Activated effector memory CD4-positive, alpha-beta T cell treated with anti-CD3 and anti-CD28 coated beads, Interleukin-2, amount 50 U/mL, for 16 hours (primary cell): ENCODE data around the gene RPS25.
"Not testable (repeated sequence)": the region's sequence is repeated elsewhere in the genome, so short reads cannot be mapped to it uniquely, and the experiment has no call there.

Source experiments
- DNase-seq: peaks from one replicate; pipeline ENCODE4 v3.0.0-alpha.2; 2020

The RPS25 gene

GRCh38 chr11:119038884-119039283, 20.7 kb upstream of the RPS25 start:
- no peak for DNase-seq

- DNase-seq, result no peak
Measured at GRCh38 chr11:119034813-119035212, 16.7 kb upstream of the RPS25 start.

DNA sequence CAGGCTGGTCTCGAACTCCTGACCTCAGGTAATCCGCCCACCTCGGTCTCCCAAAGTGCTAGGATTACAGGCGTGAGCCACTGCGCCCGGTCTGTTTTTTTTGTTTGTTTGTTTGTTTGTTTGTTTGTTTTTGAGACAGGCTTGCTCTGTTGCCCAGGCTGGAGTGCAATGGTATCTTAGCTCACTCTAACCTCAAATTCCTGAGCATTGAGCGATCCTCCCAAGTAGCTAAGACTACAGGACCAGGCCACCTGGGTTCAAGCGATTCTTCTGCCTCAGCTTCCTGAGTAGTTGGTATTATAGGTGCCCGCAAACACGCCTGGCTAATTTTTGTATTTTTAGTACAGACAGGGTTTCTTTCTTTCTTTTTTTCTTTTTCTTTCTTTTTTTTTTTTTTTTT, 15.3 kb upstream of the RPS25 start:
- DNase-seq, result not testable (repeated sequence)

DNA sequence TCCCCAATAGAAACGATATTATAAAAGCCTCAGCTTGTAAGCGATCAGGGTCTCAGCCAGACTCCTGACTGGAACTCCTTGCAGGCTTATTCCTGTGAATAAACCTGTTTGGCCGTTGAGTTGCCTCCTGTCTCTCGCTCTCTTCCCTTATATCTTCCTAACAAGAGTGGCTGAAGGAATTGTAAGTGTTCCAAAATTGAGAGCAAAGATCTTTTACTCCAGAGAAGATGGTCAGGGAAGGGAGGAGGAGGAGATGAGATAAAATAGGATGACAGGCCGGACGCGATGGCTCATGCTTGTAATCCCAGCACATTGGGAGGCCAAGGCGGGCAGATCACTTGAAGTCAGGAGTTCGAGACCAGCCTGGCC, 13.8 kb upstream of the RPS25 start:
- no peak for DNase-seq

DNA sequence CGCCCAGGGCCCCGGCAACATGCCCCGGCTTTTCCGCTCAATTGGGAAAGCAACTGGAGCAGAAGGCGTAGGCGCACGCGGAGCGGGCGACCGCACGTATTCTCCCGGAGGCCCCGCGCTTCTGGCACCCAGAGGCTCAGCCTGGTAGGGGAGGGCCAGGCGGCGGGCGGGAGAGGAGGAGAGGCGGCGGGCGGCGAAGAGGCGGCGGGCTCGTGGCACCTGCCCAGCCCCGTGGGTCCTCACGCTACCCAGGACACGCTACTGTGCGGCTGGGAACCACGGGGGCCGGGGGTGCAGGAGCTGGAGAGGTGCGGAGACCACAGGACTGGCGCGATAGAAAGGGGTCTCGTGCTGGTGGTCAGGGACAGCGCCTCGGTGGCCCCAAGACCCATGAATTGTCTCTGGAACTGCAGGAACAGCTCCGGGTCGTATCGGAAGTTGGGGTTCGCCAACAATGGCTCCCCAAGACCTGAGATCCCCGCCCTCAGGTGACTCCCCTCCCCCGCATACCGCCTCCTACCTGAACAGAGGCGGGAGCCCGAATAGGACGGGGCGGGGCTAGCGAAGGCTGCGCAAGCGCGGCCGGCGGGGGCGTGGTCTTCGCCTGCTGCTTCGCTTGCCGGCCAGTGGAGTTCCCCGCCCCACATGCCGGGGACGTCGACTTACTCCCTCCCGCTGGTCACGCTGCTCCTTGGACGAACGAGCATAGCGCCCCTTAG, 12.3 kb upstream of the RPS25 start, which contains the start of gene SLC37A4:
TSS of gene SLC37A4 (minus strand) at position 549 of the 719 bp plus-strand sequence.
- DNase-seq, result peak; percentile 100

DNA sequence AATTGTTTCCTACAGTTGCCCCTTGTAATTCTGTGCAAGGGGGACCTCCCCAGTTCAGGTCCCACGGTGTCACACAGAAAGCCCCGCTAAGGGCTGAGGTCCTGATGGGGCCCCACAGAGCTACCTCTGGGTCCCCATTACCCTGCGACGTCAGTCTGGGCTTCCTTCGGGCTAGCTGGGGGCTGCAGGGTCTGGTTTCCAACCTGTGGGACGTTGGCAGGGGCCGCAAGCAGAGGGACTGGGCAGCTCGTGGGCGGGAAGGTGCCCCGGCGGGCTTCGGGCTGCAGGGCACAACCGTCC, 11.8 kb upstream of the RPS25 start:
- DNase-seq, result no peak

DNA sequence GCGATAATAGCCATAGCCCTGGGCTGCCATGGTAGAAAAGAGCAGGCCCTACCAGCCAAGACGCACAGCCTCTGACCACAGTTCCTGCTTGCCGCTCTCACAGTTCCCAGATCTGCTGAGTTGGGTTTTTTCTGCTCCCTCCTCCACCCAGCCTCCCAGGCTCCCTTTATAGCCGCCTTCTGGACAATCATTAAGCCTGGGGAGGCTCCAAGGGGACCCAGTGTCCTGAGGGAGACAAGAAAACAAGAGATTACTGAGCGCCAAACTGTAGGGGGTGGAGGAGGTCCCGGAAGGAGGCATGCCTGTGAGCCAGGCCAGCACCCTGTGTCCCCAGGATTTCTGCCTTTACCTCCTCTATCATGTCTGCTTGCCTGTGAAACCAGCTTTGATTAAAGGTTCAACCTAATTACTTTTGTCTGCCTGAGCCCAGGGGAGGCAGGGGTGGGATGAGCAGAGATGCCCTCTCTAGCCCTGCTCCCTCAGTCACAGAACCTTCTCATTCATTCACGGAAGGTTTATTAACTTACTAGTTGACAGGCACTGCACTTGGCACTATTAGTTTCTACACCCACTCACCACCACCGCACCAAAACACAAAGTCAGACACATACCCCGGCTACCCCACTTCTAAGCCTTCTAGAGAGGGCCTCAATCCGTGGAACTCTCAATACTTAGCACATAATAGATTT, 11.3 kb upstream of the RPS25 start:
- DNase-seq, result peak; percentile 83

GRCh38 chr11:119029069-119029339, 10.9 kb upstream of the RPS25 start:
- DNase-seq, result no peak

- no peak for DNase-seq
Measured at GRCh38 chr11:119028346-119029068, 10.4 kb upstream of the RPS25 start.

GRCh38 chr11:119027561-119028345, 9.6 kb upstream of the RPS25 start:
- no peak for DNase-seq

DNA sequence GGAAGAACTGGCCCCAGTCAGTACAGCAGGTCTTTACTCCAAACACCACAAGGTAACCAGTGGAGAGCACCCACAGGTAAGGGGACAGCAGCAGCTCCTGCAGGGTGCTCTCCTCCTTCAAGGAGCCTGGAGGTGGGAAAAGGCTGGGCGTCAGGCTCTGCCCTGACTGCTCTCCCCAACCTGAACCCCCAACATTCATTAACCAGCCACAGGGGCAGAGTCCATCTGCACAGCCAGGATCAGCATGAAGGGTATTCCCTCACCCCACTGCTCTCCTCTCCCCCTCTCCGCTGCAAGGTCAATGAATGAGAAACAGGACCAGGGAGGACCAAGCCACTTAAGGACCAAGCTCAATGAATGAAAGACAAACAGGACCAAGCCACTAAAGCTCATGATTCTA, 8.8 kb upstream of the RPS25 start:
- DNase-seq, result no peak

- DNase-seq, result no peak
Measured at GRCh38 chr11:119025978-119026766, 8.0 kb upstream of the RPS25 start.

- no peak for DNase-seq
Measured at GRCh38 chr11:119025541-119025940, 7.4 kb upstream of the RPS25 start.

GRCh38 chr11:119025099-119025473, 6.9 kb upstream of the RPS25 start:
- DNase-seq, result no peak

DNA sequence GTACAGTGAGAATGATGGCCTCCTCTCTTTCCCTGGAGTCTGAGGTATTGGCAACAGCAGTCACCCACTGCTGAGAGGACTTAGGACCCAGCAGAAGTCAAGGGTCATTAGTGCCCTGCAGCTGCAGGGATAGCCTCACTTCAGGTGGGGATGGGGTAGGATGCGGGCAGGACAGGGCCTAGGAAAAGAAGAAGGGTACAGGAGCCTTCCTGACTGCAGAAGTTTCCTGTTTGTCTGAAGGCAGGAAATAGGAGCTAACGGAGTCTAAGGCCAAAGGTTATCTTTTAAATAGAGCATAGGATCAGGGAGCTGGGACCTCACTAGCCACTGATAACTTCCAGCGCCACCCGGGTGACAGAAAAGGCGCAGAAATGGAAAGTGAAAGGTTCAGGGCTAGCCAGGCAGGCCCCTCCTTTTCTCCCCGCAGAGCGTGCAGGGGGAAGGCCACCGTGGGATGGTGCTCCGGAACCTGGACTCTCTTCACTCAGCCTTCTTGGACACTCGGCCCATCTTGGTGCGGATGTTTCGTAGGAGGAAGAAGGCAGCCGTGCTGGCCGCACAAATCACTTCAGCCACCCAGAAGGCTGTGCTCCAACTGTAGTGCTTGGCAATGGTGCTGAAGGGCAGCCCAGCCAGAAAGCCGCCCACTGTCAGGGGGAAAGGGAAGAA, 6.4 kb upstream of the RPS25 start:
- DNase-seq, result no peak

DNA sequence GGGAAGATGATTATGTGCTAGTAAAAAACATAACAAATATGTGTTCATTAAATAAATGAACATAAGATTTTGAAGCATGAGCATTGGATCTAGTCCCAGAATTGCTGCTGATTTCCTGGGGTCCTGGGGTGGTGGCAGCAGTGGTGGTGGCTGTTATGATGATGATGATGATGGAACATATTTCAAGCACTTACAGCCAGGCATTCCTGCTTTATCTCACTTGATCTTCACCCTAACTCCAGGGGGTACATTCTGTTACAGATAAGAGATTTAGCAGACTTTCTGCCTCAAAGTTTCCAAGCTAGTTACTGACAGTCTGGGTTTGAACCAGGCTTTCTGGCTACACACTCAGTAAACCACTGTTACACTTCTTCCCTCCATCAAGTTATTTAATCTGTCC, 5.6 kb upstream of the RPS25 start:
- DNase-seq, result no peak

DNA sequence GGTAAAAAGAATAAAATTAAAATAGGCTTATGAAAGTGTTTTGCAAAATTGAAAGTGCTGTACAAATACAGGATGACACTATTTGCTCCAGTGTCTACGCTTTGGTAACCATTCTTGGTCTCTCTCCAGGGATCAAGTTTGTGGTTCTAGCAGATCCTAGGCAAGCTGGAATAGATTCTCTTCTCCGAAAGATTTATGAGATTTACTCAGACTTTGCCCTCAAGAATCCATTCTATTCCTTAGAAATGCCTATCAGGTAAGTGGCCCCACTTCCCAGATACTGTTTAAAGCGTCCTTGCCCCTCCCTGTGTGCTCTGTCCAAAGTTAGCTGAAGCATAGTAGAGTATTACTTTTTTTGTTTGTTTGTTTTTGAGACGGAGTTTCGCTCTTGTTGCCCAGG, 3.5 kb upstream of the RPS25 start:
- no peak for DNase-seq

DNA sequence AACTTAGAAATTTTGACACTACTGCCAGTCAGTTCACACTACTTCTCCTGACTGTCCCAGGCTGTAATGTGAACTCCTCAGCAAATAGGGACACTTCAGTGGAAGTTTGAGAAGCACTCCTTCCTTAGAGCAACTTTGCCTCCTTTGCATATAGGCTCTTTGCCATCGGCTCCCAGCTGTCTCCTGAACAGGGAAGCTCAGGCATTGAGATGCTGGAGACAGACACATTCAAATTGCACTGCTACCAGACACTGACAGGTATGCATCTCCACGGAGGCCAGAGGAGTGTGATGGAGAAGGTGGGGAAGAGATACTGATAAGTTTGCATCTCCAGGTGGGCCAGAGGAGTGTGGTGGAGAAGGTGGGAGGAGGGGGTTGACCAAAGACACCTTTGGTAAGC, 1.9 kb upstream of the RPS25 start:
- DNase-seq, result no peak

DNA sequence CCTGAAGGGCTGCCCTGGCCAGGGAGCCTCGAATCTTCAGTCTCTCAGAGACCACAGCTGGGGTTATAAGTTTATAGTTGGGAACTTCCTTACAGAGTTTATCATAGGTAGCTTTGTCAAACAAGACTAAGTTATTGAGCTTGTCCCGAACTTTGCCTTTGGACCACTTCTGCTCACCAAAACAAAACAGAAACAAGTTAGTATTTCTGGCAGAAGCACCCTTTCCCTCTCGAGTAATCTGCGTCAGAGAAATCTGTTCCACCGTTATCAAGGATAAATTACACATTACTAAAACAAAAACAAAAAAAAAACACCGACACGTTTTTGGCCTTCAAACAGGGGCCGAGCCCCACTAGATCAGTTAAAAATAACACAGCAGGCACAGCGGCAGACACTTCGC, 766 bp downstream of the RPS25 start:
- not testable (repeated sequence) for DNase-seq

GRCh38 chr11:119016216-119017009, 1.7 kb downstream of the RPS25 start:
- DNase-seq, result no peak

- DNase-seq, result no peak
Measured at GRCh38 chr11:119015054-119015611, 3.0 kb downstream of the RPS25 start.
